ENCODE data around the gene DLX6.

DLX6 gene

GRCh38 chr7:97013134-97013844 lies 7.9 kb downstream of the DLX6 start:
- no peak for DNase-seq (ENCODE audit: low spot score)
- no peak overlapping the region for H3K27ac ChIP-seq
- POLR2A ChIA-PET (ENCODE audit: low non-redundant PET) = no interaction called here
- TF ChIP-seq, protein P1, sequence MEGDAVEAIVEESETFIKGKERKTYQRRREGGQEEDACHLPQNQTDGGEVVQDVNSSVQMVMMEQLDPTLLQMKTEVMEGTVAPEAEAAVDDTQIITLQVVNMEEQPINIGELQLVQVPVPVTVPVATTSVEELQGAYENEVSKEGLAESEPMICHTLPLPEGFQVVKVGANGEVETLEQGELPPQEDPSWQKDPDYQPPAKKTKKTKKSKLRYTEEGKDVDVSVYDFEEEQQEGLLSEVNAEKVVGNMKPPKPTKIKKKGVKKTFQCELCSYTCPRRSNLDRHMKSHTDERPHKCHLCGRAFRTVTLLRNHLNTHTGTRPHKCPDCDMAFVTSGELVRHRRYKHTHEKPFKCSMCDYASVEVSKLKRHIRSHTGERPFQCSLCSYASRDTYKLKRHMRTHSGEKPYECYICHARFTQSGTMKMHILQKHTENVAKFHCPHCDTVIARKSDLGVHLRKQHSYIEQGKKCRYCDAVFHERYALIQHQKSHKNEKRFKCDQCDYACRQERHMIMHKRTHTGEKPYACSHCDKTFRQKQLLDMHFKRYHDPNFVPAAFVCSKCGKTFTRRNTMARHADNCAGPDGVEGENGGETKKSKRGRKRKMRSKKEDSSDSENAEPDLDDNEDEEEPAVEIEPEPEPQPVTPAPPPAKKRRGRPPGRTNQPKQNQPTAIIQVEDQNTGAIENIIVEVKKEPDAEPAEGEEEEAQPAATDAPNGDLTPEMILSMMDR (conservative IDR thresholded peaks at IDR 0.05; ENCODE audit: low read depth) = no peak
- CTCF ChIA-PET = no interaction called here

GRCh38 chr7:97013845-97014134 lies 8.4 kb downstream of the DLX6 start:
- POLR2A ChIA-PET (ENCODE audit: low non-redundant PET) = no interaction called here
- TF ChIP-seq, protein P1 (conservative IDR thresholded peaks at IDR 0.05; ENCODE audit: low read depth) = no peak
- DNase-seq (ENCODE audit: low spot score) = no peak
- CTCF ChIA-PET = interaction anchor here (0.6 to 0.7 kb wide), 2 partner anchors 72 to 1066 kb away, joined by 3 to 6 read pairs; no protein-coding TSS in a partner anchor
- H3K27ac ChIP-seq = no peak overlapping the region

- POLR2A ChIA-PET (ENCODE audit: low non-redundant PET) = no interaction called here
- no peak overlapping the region for H3K27ac ChIP-seq
- CTCF ChIA-PET = interaction anchor here (0.6 to 0.8 kb wide), 5 partner anchors 51 to 1425 kb away, joined by 3 to 6 read pairs (median 3); no protein-coding TSS in a partner anchor
- no peak for DNase-seq (ENCODE audit: low spot score)
- TF ChIP-seq, protein P1 (conservative IDR thresholded peaks at IDR 0.05; ENCODE audit: low read depth) = no peak
These were observed 8.9 kb downstream of the DLX6 start for GRCh38 chr7:97014145-97014750.

DNA sequence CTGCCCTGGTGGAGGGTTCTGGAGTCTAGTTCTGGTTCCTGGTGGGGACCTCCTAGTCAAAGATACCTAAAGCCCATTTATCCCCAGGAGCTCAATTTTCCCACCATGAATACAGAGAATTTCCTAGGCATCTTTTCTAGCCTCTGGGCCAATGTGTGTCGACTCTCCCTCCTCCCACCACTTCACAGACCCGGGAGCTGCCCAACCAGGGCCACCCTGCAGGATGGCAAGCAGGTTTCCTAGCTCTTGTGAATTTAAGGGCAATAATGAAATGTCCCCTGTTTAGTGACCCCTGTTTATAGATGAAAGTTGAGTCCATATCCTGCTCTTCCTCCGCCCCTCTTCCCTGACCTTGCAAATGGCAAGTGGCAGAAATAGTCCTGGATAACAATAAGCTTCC lies 9.9 kb downstream of the DLX6 start:
- DNase-seq (ENCODE audit: low spot score) = no peak
- TF ChIP-seq, protein P1 (conservative IDR thresholded peaks at IDR 0.05; ENCODE audit: low read depth) = no peak
- CTCF ChIA-PET = interaction anchor here (0.6 to 0.7 kb wide), 2 partner anchors 473 to 977 kb away, joined by 3 to 4 read pairs; no protein-coding TSS in a partner anchor
- H3K27ac ChIP-seq = no peak overlapping the region
- POLR2A ChIA-PET (ENCODE audit: low non-redundant PET) = interaction anchor here (1.2 kb wide), 1 partner anchor 9 kb away, joined by 4 read pairs; no protein-coding TSS in a partner anchor

GRCh38 chr7:97015756-97016380 lies 10.5 kb downstream of the DLX6 start:
- DNase-seq (ENCODE audit: low spot score) = no peak
- POLR2A ChIA-PET (ENCODE audit: low non-redundant PET) = interaction anchor here (1.2 kb wide), 1 partner anchor 9 kb away, joined by 4 read pairs; no protein-coding TSS in a partner anchor
- TF ChIP-seq, protein P1 (conservative IDR thresholded peaks at IDR 0.05; ENCODE audit: low read depth) = no peak
- no peak overlapping the region for H3K27ac ChIP-seq
- CTCF ChIA-PET = interaction anchor here (0.6 to 0.7 kb wide), 5 partner anchors 12 to 1099 kb away, joined by 3 to 4 read pairs (median 3); no protein-coding TSS in a partner anchor

GRCh38 chr7:97016381-97017191 lies 11.2 kb downstream of the DLX6 start:
- no peak for DNase-seq (ENCODE audit: low spot score)

More at GRCh38 chr7:97016381-97017191, 11.2 kb downstream of the DLX6 start:
- TF ChIP-seq, protein P1 (conservative IDR thresholded peaks at IDR 0.05; ENCODE audit: low read depth) = no peak
- ChIA-PET POLR2A (ENCODE audit: low non-redundant PET) (no interaction called here), CTCF (interaction anchor here (0.6 to 0.7 kb wide), 2 partner anchors 11 to 957 kb away, joined by 3 to 4 read pairs; no protein-coding TSS in a partner anchor)
- no peak overlapping the region for H3K27ac ChIP-seq

Data from RWPE1 (cell line).